HG02943 (cell line): ENCODE results near the gene FXR2.
"Not testable (repeated sequence)": the region's sequence is repeated elsewhere in the genome, so short reads cannot be mapped to it uniquely, and the experiment has no call there.

ENCODE experiments used
- ATAC-seq: cut with Tn5 transposase; IDR thresholded peaks from one replicate; pipeline ENCODE4 v1.9.1; 2021; ENCODE audit warnings: mild to moderate bottlenecking, low read depth, moderate library complexity; ENCODE audit not compliant: unreplicated experiment

Gene FXR2

GRCh38 chr17:7629939-7630571, 15.4 kb upstream of the FXR2 start, which contains the start of gene SHBG:
TSS of gene SHBG (plus strand) at chr17:7630135. CDS start at chr17:7630173, 38 bp downstream.
- no peak for ATAC-seq

GRCh38 chr17:7627250-7628121, 12.8 kb upstream of the FXR2 start, which contains the start of gene SAT2:
TSS of gene SAT2 (minus strand) at chr17:7627821. CDS start at chr17:7627635, 186 bp downstream.
- ATAC-seq = peak; percentile 94

DNA sequence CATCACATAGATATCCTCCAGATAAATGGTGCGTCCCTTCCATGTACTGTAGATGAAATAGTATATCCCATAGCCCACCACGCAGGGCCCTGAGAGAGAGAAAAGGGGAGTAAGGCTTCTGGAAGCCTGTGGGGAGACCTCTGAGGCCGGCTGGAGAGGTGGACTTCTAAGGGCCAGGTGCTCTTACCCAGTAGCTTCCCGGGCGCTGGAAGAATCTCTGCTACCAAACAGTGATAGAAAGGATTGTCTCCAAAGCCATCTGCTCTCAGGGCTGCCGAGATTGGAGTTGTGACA, 12.2 kb upstream of the FXR2 start:
- ATAC-seq = no peak

- ATAC-seq = no peak
Observed at GRCh38 chr17:7626307-7626706, 11.6 kb upstream of the FXR2 start.

DNA sequence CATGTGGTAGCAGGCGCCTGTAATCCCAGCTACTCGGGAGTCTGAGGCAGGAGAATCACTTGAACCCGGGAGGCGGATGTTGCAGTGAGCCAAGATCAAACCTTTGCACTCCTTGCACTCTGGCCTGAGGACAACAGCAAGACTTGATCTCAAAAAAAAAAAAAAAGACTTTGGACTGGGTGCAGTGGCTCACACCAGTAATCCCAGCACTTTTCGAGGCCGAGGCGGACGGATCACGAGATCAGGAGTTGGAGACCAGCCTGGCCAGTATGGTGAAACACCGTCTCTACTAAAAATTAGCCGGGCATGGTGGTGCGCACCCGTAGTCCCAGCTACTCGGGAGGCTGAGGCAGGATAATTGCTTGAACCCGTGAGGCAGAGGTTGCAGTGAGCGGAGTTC, 11.1 kb upstream of the FXR2 start:
- ATAC-seq = not testable (repeated sequence)

GRCh38 chr17:7623661-7624060, 9.0 kb upstream of the FXR2 start:
- no peak for ATAC-seq

DNA sequence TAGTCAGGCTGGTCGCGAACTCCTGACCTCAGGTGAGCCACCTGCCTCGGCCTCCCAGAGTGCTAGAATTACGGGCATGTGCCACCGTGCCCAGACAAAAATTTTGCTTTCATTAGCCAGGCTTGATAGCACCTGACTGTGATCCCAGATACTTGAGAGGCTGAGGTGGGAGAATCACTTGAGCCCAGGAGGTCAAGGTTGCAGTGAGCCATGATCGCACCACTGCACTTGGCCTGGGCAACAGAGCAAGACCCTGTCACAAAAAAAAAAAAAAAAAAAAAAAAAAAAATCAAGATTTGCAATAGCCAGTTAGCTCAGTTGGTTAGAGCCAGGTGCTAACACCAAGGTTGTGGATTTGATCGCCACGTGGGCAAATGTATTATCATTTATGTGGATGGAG, 6.1 kb upstream of the FXR2 start:
- no peak for ATAC-seq

DNA sequence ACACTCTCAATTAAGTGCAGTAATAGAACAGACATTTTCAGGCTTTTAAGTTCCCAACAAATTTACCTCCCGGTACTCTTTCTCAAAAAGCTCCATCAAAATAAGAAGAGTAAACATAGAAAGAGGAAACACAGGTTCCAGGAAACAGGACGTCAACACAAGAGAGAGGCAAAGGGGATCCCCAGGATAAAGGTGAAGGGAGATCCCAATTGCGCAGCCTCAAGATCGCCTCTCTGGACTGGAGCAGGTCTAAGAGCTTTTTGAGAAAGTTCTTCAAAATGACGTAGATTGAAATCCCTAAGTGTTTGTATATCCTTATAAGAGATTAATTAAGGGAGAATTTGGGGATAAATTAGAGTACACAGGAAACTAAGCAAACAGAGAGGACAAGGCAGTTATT, 3.9 kb upstream of the FXR2 start:
- no peak for ATAC-seq

- no peak for ATAC-seq
Observed at GRCh38 chr17:7615265-7615747, 609 bp upstream of the FXR2 start.

DNA sequence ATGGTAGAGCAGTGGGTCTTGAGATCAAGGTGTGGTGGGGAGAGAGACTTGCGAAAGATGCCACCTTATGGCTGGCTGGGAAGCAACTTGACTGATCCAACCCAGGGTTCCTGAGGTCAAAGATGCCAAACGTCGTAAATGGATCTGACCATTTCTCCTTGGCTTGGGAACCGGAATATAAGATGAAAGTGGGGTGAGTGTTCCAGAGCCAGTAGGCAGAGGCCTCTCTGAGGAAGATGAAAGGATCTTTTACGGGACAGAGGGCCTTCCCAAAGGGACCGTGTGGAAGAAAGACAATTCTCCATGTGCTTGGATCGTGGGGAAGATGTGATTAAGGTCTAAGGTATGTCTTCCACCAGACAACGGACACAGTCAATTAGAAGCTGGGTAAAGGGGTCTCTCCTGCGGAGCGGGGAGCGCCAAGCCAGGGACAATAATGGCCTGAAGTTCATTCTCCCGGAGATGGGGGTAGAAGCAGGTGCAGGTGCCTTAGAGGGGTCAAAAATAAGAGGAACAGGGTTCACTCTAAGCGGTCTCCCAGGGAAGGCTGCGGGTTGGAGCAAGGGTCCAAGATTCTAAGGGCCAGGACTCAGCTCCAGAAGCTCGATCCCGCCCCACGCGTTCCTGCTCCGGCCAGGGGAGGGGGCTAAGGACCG, 800 bp downstream of the FXR2 start:
- peak; percentile 13 for ATAC-seq

- ATAC-seq = no peak
Observed at GRCh38 chr17:7612294-7612640, 2.4 kb downstream of the FXR2 start.

DNA sequence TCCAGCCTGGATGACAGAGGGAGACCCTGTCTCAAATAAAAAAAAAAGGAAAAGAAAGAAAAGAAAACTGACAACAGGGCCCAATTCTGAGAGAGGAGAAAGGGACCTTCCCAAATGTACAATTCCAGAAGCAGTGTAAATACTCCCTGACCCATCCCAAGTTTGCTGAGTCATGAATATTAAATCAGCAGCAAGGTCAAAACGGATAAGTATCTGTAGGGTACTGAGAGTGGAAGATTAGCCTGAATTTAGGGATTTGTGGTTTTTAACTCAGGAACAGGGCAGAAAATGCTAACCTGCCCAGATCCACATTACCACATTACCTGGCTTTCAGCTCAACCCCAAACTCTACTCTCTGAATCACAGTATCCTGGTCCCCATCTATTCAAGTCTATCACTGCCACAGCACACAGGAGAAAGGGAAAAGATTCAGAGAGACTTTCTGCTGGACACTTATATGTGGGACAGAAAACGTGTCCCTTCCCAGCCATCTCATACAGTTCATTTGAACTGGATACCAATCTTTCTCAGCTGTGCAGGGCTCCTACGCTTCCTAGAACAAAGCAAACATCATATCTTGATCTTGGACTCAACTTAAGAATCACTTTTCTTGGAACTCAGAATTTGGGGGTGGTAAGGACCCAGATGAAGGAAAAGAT, 2.9 kb downstream of the FXR2 start:
- ATAC-seq = no peak

DNA sequence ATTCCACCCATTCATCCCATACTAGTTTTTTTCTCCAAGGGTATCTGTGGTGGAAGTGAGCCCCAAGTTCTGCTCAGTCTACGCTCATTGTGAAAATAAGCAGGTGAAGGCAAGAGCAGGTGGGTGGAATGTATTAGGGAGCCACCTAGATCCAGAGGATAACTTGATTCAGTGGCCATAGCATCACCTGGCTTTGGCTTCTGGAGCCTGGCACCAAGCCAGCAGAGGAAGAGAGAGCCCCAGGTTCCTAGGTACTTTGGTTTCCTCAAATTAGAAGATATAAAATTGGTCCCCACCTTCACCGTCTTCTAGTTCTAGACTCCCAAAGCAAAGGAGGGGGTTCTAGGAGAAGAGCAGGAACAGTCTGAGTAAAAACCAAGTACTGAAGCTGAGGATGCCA, 4.1 kb downstream of the FXR2 start:
- no peak for ATAC-seq

- no peak for ATAC-seq
Observed at GRCh38 chr17:7606280-7606679, 8.4 kb downstream of the FXR2 start.

- not testable (repeated sequence) for ATAC-seq
Observed at GRCh38 chr17:7597561-7597960, 17.1 kb downstream of the FXR2 start.

DNA sequence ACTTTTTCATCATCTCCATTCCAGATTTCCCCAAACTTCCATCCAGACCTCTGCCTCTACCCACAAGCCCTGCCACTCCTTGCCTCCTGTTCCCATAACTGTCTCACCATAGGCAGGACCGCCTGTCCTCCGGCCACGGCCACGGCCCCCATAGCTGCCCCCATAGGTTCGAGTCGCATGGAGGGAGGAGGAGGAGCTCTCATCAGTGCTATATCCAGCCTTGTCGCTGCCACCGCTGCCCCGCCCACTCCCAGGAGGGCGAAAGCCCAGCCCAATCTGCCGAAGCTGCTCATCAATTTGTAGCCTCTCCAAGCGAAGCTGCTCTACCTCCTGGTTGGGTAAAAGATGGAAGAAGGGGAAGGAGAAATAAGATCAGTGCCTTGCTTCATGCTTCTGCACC, 21.4 kb downstream of the FXR2 start:
- no peak for ATAC-seq

- ATAC-seq = no peak
Observed at GRCh38 chr17:7592422-7593021, 22.2 kb downstream of the FXR2 start.

DNA sequence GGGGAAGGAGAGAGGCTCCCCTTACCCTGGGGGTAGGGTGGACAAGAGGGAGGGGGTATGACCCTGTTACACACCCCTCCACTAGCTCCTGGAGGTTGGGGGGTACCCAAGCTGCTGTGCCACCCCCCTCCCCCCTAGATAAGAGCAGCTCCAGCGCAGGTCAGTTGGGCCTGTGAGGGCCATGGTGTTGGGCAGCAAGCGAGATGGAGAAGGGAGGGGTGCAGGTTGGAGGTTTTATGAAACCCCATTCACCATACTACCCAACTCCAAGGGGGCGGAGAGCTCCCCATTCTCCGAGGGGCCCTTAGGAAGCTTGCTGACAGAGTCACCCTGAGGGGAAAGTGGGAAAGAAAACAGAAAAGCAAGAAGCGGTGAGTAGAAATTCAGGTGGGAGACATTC, 23.1 kb downstream of the FXR2 start:
- ATAC-seq = no peak

- no peak for ATAC-seq
Observed at GRCh38 chr17:7590743-7591142, 24.0 kb downstream of the FXR2 start.

DNA sequence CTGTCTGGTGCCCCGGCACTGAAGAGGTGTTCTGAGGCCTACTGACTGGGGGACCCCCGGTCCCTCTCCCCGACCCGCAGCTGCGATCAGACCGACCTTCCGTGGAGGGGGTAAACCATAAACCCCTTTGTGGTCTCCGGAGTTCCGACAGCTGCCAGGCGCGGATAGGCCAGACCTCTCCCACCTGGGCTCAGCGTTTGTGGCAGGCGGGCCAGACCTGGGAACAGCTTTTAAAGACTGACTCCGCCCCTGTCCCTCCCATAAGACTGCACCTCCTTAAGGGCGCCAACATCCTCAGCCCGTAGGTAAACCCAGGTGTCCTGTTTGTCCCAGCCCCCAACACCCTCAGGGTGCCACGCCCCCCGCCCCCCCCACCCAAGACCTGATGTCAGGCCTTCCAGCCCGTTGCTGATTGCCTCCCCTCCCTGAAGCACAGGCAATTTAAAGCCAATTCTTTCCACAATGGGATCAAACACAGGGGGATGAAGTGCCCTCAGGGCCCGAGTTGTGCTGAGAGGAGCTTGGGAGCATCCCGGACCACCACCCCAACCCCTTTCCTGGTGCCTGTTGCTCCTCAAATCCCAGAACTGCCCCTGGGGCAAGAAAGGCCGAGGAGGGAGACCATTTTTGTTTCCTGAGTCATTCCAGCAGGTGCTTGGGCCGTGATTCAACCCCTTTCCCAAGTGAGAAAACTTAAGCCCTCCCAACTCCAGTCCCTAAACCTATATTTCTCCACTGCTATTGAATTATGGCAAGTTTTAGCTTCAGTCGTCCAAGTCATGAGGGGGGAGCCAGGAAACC, 24.6 kb downstream of the FXR2 start, which contains the start of gene SOX15:
SOX15 (minus strand) TSS at position 204 of the 801 bp plus-strand sequence. CDS start 418 bp downstream, outside the sequence.
- no peak for ATAC-seq
